SK-N-SH treated with all-trans-retinoic acid at 6 μM for 48 hours (cell line): ENCODE measurements around the gene GJA5.

ENCODE experiments used
- BACH2 ChIP-seq: fragments of 250-450 bp; sonication (Bioruptor Pico); IDR thresholded peaks from 2 replicates; pipeline ENCODE4 v1.9.0; 2021; ENCODE audit warnings: mild to moderate bottlenecking, borderline replicate concordance
- CSRNP3 ChIP-seq: fragments of 250-450 bp; sonication (Bioruptor Pico); IDR thresholded peaks from 2 replicates; pipeline ENCODE4 v1.5.1; 2021; ENCODE audit warnings: mild to moderate bottlenecking, moderate library complexity
- GLIS3 ChIP-seq: fragments of 250-450 bp; sonication (Bioruptor Pico); IDR thresholded peaks from 2 replicates; pipeline ENCODE4 v1.5.0; 2020; ENCODE audit warnings: mild to moderate bottlenecking, moderate library complexity
- PATZ1 ChIP-seq: fragments of 250-450 bp; sonication (Bioruptor Pico); IDR thresholded peaks from 2 replicates; pipeline ENCODE4 v1.8.0; 2020; ENCODE audit warnings: mild to moderate bottlenecking, moderate library complexity, borderline replicate concordance
- RARB ChIP-seq: fragments of 250-450 bp; sonication (Bioruptor Pico); IDR thresholded peaks from 2 replicates; pipeline ENCODE4 v1.8.0; 2021; ENCODE audit warnings: mild to moderate bottlenecking, moderate library complexity
- TOX ChIP-seq: fragments of 250-450 bp; sonication (Bioruptor Pico); IDR thresholded peaks from 2 replicates; pipeline ENCODE4 v1.8.0; 2021; ENCODE audit warnings: mild to moderate bottlenecking, moderate library complexity, borderline replicate concordance
- TSHZ2 ChIP-seq: fragments of 250-450 bp; sonication (Bioruptor Pico); IDR thresholded peaks from 2 replicates; pipeline ENCODE4 v1.5.0; 2020; ENCODE audit warnings: mild to moderate bottlenecking, moderate library complexity
- ZFP3 ChIP-seq: fragments of 250-450 bp; sonication (Bioruptor Pico); IDR thresholded peaks from 2 replicates; pipeline ENCODE4 v1.5.0; 2020; ENCODE audit warnings: mild to moderate bottlenecking, moderate library complexity

GRCh38 chr1:147748676-147749350 is 11.6 kb downstream of the GJA5 start:
- TF ChIP-seq GLIS3 (CRISPR knock-in tag) = no peak
- TF ChIP-seq ZFP3 (CRISPR knock-in tag) = no peak
- TF ChIP-seq PATZ1 (CRISPR knock-in tag) = no peak
- TF ChIP-seq TSHZ2 (CRISPR knock-in tag) = no peak
- TF ChIP-seq CSRNP3 (CRISPR knock-in tag) = no peak
- no peak for TF ChIP-seq BACH2 (CRISPR knock-in tag)
- TF ChIP-seq RARB (CRISPR knock-in tag) = no peak
- no peak for TF ChIP-seq TOX (CRISPR knock-in tag)
